GM12878 (cell line): ENCODE measurements around the gene TRPM3. TPM values are rescaled to one million over a fixed set of nuclear protein-coding genes. Genes with fewer than 3 reads are reported as not detected.

ENCODE experiments used
- ATAC-seq: fragments of 200-7000 bp; cut with Tn5 transposase; 3 replicates; pipeline ENCODE4 v1.9.1; 2020; ENCODE audit warnings: mild to moderate bottlenecking, moderate library complexity
- BruUV-seq: library from RNA; stranded (reverse); fragments of 400-500 nt; replicated peaks from 2 replicates; lab custom pipeline; 2021; lab: Mats Ljungman, UMichigan
- CTCF ChIA-PET: fragments of 300-600 bp; sonication (Branson Sonifier 250); formaldehyde crosslinking; extraction: SDS; loops from one replicate; lab custom pipeline; 2021; ENCODE audit warnings: inconsistent platforms; lab: Yijun Ruan, JAX
- POLR2A ChIA-PET: fragments of 350-600 bp; formaldehyde crosslinking; extraction: SDS; loops from one replicate; lab custom pipeline; 2021; ENCODE audit warnings: inconsistent platforms; lab: Charles Lee
- RAD21 ChIA-PET: fragments of 300-600 bp; sonication (Branson Sonifier 250); formaldehyde crosslinking; loops from one replicate; lab custom pipeline; 2023; ENCODE audit warnings: antibody characterized with exemption; ENCODE audit not compliant: unreplicated experiment; lab: Charles Lee
- SMC1A ChIA-PET: fragments of 300-600 bp; sonication (Branson Sonifier 250); formaldehyde crosslinking; loops from one replicate; lab custom pipeline; 2023; ENCODE audit not compliant: unreplicated experiment, uncharacterized antibody; lab: Charles Lee
- DNase-seq: peaks from one replicate; pipeline ENCODE4 v3.0.0-alpha.2; 2011; ENCODE audit warnings: low read depth, low spot score
- FAIRE-seq: peaks from 3 replicates; lab custom pipeline; 2011; peaks lifted over from hg19 to GRCh38; lab: Jason Lieb, UNC
- H2AFZ ChIP-seq: 2 replicates; pipeline ENCODE4 v1.6.0; 2011; ENCODE audit warnings: low read depth, low read length, control low read depth; ENCODE audit not compliant: control insufficient read depth
- H3K27ac ChIP-seq: 2 replicates; pipeline ENCODE4 v1.5.1; 2011; ENCODE audit warnings: control low read depth; ENCODE audit not compliant: control insufficient read depth, insufficient read depth
- H3K27me3 ChIP-seq, 2 experiments: replicated peaks in 1 of 2; 2 replicates each; pipeline versions ENCODE4 v1.6.0 to v1.6.1; 2011; ENCODE audit warnings: low read length in 1 of 2; ENCODE audit not compliant: control insufficient read depth in 2 of 2, insufficient read depth in 2 of 2
- H3K36me3 ChIP-seq, 2 experiments: 2 replicates each; pipeline ENCODE4 v1.5.1; 2011; ENCODE audit warnings: low read length in 1 of 2; ENCODE audit not compliant: control insufficient read depth in 2 of 2, insufficient read depth in 2 of 2
- H3K4me1 ChIP-seq: 2 replicates; pipeline ENCODE4 v1.6.1; 2011; ENCODE audit warnings: mild to moderate bottlenecking, low read length, moderate library complexity, mixed read lengths; ENCODE audit not compliant: control insufficient read depth, insufficient read depth
- H3K4me2 ChIP-seq: 2 replicates; pipeline ENCODE4 v1.6.0; 2011; ENCODE audit warnings: control low read depth; ENCODE audit not compliant: control insufficient read depth, insufficient read depth
- H3K4me3 ChIP-seq: fragments of 200-600 bp; sonication (generic); 2 replicates; pipeline ENCODE4 v1.5.1; 2016
- H3K79me2 ChIP-seq: 2 replicates; pipeline ENCODE4 v1.6.0; 2011; ENCODE audit warnings: low read length; ENCODE audit not compliant: control insufficient read depth, insufficient read depth
- H3K9ac ChIP-seq: 2 replicates; pipeline ENCODE4 v1.8.0; 2011; ENCODE audit warnings: low read length, control low read depth, mixed read lengths; ENCODE audit not compliant: control insufficient read depth, insufficient read depth
- H3K9me3 ChIP-seq: replicated peaks from 3 replicates; pipeline ENCODE4 v1.5.1; 2011; ENCODE audit warnings: mild to moderate bottlenecking, low read length; ENCODE audit not compliant: control insufficient read depth, insufficient read depth
- H4K20me1 ChIP-seq: 2 replicates; pipeline ENCODE4 v1.6.0; 2011; ENCODE audit not compliant: control insufficient read depth, insufficient read depth
- CBFB ChIP-seq: IDR thresholded peaks from 2 replicates; pipeline ENCODE4 v1.6.1; 2016; ENCODE audit warnings: antibody characterized with exemption, low read depth
- EED ChIP-seq: sonication (generic); IDR thresholded peaks from 2 replicates; pipeline ENCODE4 v1.6.1; 2016; ENCODE audit warnings: antibody characterized with exemption, low read depth
- EGR1 ChIP-seq, 2 experiments: IDR thresholded peaks; 1 replicate in 1 of 2; 2 replicates in 1 of 2; pipeline ENCODE4 v1.6.1; 2011 to 2012; ENCODE audit warnings: low read depth in 2 of 2, low read length in 2 of 2, borderline replicate concordance in 1 of 2, mild to moderate bottlenecking in 1 of 2, moderate library complexity in 1 of 2
- ESRRA ChIP-seq: IDR thresholded peaks from 2 replicates; pipeline ENCODE4 v1.6.1; 2012; ENCODE audit warnings: mild to moderate bottlenecking, low read length, improper control_type of control experiment
- GATAD2B ChIP-seq: fragments of 450-650 bp; conservative IDR thresholded peaks from 2 replicates; pipeline ENCODE4 v1.6.1; 2017; ENCODE audit warnings: low read depth, mild to moderate bottlenecking, moderate library complexity
- KLF5 ChIP-seq: fragments of 450-650 bp; IDR thresholded peaks from 2 replicates; pipeline ENCODE4 v1.6.1; 2014; ENCODE audit warnings: mild to moderate bottlenecking; ENCODE audit not compliant: partially characterized antibody
- MTA2 ChIP-seq: fragments of 450-650 bp; IDR thresholded peaks from 2 replicates; pipeline ENCODE4 v1.6.1; 2016; ENCODE audit warnings: low read depth, mild to moderate bottlenecking, moderate library complexity
- MXI1 ChIP-seq: fragments of 150-350 bp; IDR thresholded peaks from 2 replicates; pipeline ENCODE4 v1.6.1; 2011; ENCODE audit warnings: low read depth, mild to moderate bottlenecking, inconsistent platforms, low read length, improper control_type of control experiment
- NR2C1 ChIP-seq: fragments of 450-650 bp; IDR thresholded peaks from 2 replicates; pipeline ENCODE4 v1.6.1; 2017; ENCODE audit warnings: antibody characterized with exemption, mild to moderate bottlenecking, moderate library complexity
- SIX5 ChIP-seq: IDR thresholded peaks from 2 replicates; pipeline ENCODE4 v1.6.1; 2011; ENCODE audit warnings: mild to moderate bottlenecking, low read depth, low read length, moderate library complexity; ENCODE audit not compliant: severe bottlenecking
- SMC3 ChIP-seq: IDR thresholded peaks from 2 replicates; pipeline ENCODE4 v1.6.1; 2011; ENCODE audit warnings: low read length, improper control_type of control experiment, borderline replicate concordance
- SRF ChIP-seq, 2 experiments: IDR thresholded peaks; 2 replicates each; pipeline ENCODE4 v1.6.1; 2011; ENCODE audit warnings: low read depth in 2 of 2, low read length in 2 of 2, mild to moderate bottlenecking in 1 of 2, moderate library complexity in 1 of 2
- STAT1 ChIP-seq: fragments of 450-650 bp; conservative IDR thresholded peaks from 2 replicates; pipeline ENCODE4 v1.6.1; 2014; ENCODE audit warnings: antibody characterized with exemption, mild to moderate bottlenecking
- WGBS: methylation state at CpG from one replicate; pipeline ENCODE4 v1.1.6; 2016; ENCODE audit warnings: low lambda C conversion rate; ENCODE audit not compliant: insufficient replicate concordance, insufficient coverage; ENCODE audit errors: missing lambda C conversion rate; 5-methylcytosine and 5-hydroxymethylcytosine counted together
- in situ Hi-C: fragments of 300-500 bp; cut with MboI; formaldehyde crosslinking; loops from 9 replicates; pipeline ENCODE4 v1.14.3; 2018; ENCODE audit warnings: mixed read lengths
- intact Hi-C: fragments of 100-400 bp; cut with micrococcal nuclease; formaldehyde crosslinking; loops from one replicate; pipeline ENCODE4 v1.14.2; 2022; ENCODE audit not compliant: unreplicated experiment
- polyA plus RNA-seq, 11 experiments: library from polyadenylated mRNA; depleted of rRNA in 4 of 11; unstranded in 6 of 11; stranded (reverse) in 5 of 11; fragments of >200 nt; fragmentation: Nextera tagmentation in 4 of 11; fragmentation: Illumina TruSeq in 1 of 11; extraction: Ambion mirVana in 4 of 11; extraction: Trizol in 1 of 11; gene quantifications; 1 replicate in 1 of 11; 2 replicates in 10 of 11; pipeline versions ENCODE4 v1.2.1 to v1.2.3, GENCODE V29; 2011 to 2016; ENCODE audit warnings: inconsistent platforms in 2 of 11, missing spikeins in 2 of 11, low read depth in 1 of 11
- total RNA-seq, 4 experiments: library from RNA; depleted of rRNA in 3 of 4; stranded (reverse); fragments of >200 nt in 3 of 4; fragmentation: Illumina TruSeq in 1 of 4; extraction: Trizol in 1 of 4; gene quantifications; 2 replicates each; pipeline versions ENCODE4 v1.2.1 to v1.2.3, GENCODE V29; 2013 to 2021
- TF ChIP-seq, protein P1 (sequence below): fragments of 150-350 bp; IDR thresholded peaks from 2 replicates; pipeline ENCODE4 v1.6.1; 2014; ENCODE audit warnings: mild to moderate bottlenecking, low read depth, low read length
- TF ChIP-seq, protein P2 (sequence below): IDR thresholded peaks from 2 replicates; pipeline ENCODE4 v1.6.1; 2012; ENCODE audit warnings: mild to moderate bottlenecking, low read depth, low read length
- TF ChIP-seq, protein P3 (sequence below): fragments of 450-650 bp; IDR thresholded peaks from 2 replicates; pipeline ENCODE4 v1.6.1; 2016; ENCODE audit warnings: mild to moderate bottlenecking

The TRPM3 gene
- total and polyA plus RNA-seq, 10 of the 15 experiments (the other 5 are each of a cell fraction or from before 2014, with no cell fraction given) = not detected

DNA sequence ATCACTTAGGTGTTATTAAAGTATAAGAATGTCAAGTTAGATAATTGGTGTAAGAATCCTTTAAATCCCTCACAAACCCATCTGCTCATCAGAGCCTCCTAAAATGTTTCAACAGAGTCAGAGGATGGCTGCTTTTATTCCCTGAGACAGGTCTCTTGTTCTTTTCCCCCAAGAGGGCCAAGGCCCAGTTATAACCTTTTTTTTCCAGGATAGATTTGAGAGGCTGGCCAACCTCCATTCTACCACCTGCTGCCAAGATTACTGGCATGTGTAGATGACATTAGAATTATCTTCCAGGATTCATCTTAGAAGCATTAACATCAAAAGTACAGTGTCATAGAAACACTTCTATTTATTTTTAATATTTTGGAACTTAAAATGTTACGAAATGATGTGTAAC, 305.1 kb downstream of the TRPM3 start:
- Histone ChIP-seq H3K27ac (no peak overlapping the region), H3K9me3 (no peaks in the 10 kb centered on the region), H2AFZ (no peak overlapping the region), H3K4me3 (no peak overlapping the region), H4K20me1 (no peaks in the 10 kb centered on the region), H3K4me2 (no peak overlapping the region), H3K27me3 (peaks cover 0 to 2% of the 10 kb centered on the region in 2 experiments; a peak in 2 of 4 replicates), H3K4me1 (no peaks in the 10 kb centered on the region), H3K36me3 (no peaks in the 10 kb centered on the region), H3K9ac (no peak overlapping the region), H3K79me2 (no peaks in the 10 kb centered on the region)
- no peak for FAIRE-seq
- SMC1A ChIA-PET = interaction anchor here (1.7 kb wide), 1 partner anchor 12 kb away, joined by 8 read pairs; no protein-coding TSS in a partner anchor
- 10% methylated on average over 1 of the region's 1 CpG for WGBS
- CTCF ChIA-PET = no interaction called here
- RAD21 ChIA-PET = no interaction called here
- BruUV-seq = no TSS peak
- in situ Hi-C loops = no loop called here
- intact Hi-C loops = no loop called here
- DNase-seq = no peak
- ATAC-seq = no peak
- POLR2A ChIA-PET = no interaction called here
- no peak for TF ChIP-seq MXI1
- TF ChIP-seq, protein P1, sequence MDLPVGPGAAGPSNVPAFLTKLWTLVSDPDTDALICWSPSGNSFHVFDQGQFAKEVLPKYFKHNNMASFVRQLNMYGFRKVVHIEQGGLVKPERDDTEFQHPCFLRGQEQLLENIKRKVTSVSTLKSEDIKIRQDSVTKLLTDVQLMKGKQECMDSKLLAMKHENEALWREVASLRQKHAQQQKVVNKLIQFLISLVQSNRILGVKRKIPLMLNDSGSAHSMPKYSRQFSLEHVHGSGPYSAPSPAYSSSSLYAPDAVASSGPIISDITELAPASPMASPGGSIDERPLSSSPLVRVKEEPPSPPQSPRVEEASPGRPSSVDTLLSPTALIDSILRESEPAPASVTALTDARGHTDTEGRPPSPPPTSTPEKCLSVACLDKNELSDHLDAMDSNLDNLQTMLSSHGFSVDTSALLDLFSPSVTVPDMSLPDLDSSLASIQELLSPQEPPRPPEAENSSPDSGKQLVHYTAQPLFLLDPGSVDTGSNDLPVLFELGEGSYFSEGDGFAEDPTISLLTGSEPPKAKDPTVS = no peak
- TF ChIP-seq GATAD2B = no peak
- no peak for TF ChIP-seq SMC3
- no peak for TF ChIP-seq SIX5
- no peak for TF ChIP-seq ESRRA
- no peak for TF ChIP-seq KLF5
- TF ChIP-seq STAT1 = no peak
- TF ChIP-seq SRF (IDR thresholded peaks at IDR 0.05; ENCODE audit: low read depth in 2 of 2, low read length in 2 of 2) = no peak
- no peak for TF ChIP-seq MTA2
- TF ChIP-seq NR2C1 = no peak
- TF ChIP-seq, protein P2, sequence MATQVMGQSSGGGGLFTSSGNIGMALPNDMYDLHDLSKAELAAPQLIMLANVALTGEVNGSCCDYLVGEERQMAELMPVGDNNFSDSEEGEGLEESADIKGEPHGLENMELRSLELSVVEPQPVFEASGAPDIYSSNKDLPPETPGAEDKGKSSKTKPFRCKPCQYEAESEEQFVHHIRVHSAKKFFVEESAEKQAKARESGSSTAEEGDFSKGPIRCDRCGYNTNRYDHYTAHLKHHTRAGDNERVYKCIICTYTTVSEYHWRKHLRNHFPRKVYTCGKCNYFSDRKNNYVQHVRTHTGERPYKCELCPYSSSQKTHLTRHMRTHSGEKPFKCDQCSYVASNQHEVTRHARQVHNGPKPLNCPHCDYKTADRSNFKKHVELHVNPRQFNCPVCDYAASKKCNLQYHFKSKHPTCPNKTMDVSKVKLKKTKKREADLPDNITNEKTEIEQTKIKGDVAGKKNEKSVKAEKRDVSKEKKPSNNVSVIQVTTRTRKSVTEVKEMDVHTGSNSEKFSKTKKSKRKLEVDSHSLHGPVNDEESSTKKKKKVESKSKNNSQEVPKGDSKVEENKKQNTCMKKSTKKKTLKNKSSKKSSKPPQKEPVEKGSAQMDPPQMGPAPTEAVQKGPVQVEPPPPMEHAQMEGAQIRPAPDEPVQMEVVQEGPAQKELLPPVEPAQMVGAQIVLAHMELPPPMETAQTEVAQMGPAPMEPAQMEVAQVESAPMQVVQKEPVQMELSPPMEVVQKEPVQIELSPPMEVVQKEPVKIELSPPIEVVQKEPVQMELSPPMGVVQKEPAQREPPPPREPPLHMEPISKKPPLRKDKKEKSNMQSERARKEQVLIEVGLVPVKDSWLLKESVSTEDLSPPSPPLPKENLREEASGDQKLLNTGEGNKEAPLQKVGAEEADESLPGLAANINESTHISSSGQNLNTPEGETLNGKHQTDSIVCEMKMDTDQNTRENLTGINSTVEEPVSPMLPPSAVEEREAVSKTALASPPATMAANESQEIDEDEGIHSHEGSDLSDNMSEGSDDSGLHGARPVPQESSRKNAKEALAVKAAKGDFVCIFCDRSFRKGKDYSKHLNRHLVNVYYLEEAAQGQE = no peak
- no peak for TF ChIP-seq EED
- TF ChIP-seq, protein P3, sequence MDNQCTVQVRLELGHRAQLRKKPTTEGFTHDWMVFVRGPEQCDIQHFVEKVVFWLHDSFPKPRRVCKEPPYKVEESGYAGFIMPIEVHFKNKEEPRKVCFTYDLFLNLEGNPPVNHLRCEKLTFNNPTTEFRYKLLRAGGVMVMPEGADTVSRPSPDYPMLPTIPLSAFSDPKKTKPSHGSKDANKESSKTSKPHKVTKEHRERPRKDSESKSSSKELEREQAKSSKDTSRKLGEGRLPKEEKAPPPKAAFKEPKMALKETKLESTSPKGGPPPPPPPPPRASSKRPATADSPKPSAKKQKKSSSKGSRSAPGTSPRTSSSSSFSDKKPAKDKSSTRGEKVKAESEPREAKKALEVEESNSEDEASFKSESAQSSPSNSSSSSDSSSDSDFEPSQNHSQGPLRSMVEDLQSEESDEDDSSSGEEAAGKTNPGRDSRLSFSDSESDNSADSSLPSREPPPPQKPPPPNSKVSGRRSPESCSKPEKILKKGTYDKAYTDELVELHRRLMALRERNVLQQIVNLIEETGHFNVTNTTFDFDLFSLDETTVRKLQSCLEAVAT = no peak
- TF ChIP-seq CBFB = no peak
- TF ChIP-seq EGR1 (IDR thresholded peaks at IDR 0.05; ENCODE audit: borderline replicate concordance in 1 of 2, low read depth in 2 of 2, low read length in 2 of 2) = no peak
